ENCODE data around the gene GALK1. TPM values are rescaled to one million over a fixed set of nuclear protein-coding genes. Genes with fewer than 3 reads are reported as not detected.

GALK1 gene
- total and polyA plus RNA-seq, 2 of the 13 experiments (the other 11 are each of a cell fraction or from before 2014, with no cell fraction given): 59.9 to 93.6 TPM

- TF ChIP-seq HNF1B (CRISPR knock-in tag; IDR thresholded peaks at IDR 0.05) (no peak; the same call in none of the 2 replicates), SPEN (CRISPR knock-in tag; IDR thresholded peaks at IDR 0.05; ENCODE audit: low read depth) (peak; percentile 60; the same call in 1 of the 2 replicates), SIX1 (CRISPR knock-in tag; IDR thresholded peaks at IDR 0.05; ENCODE audit: borderline replicate concordance) (peak; percentile 92), MYNN (CRISPR knock-in tag; IDR thresholded peaks at IDR 0.05; ENCODE audit: low read depth) (0 out of 2 replicates have a peak, but pooled peaks have one; percentile 31), ZNF335 (CRISPR knock-in tag; IDR thresholded peaks at IDR 0.05) (peak; percentile 97), EP300 (IDR thresholded peaks at IDR 0.05; ENCODE audit: low read depth in 2 of 2, low read length in 2 of 2) (peak; percentile 62 to 68; a peak in 3 of 4 replicates), EP300 (CRISPR knock-in tag; IDR thresholded peaks at IDR 0.05; ENCODE audit: borderline replicate concordance) (no peak), TOPORS (CRISPR knock-in tag; IDR thresholded peaks at IDR 0.05) (peak; percentile 10; the same call in 1 of the 2 replicates), ZNF598 (CRISPR knock-in tag; IDR thresholded peaks at IDR 0.05; ENCODE audit: borderline replicate concordance) (0 out of 2 replicates have a peak, but pooled peaks have one; percentile 53), ZNF501 (CRISPR knock-in tag; IDR thresholded peaks at IDR 0.05) (peak; percentile 69), TEAD3 (CRISPR knock-in tag; optimal IDR thresholded peaks at IDR 0.05; ENCODE audit: borderline replicate concordance) (peak; percentile 92), BRF2 (CRISPR knock-in tag; IDR thresholded peaks at IDR 0.05) (peak; percentile 46), PRDM10 (CRISPR knock-in tag; IDR thresholded peaks at IDR 0.05; ENCODE audit: low read depth) (0 out of 2 replicates have a peak, but pooled peaks have one; percentile 53), DMTF1 (CRISPR knock-in tag; IDR thresholded peaks at IDR 0.05) (peak; percentile 100), MEIS2 (CRISPR knock-in tag; IDR thresholded peaks at IDR 0.05) (no peak), ZNF331 (CRISPR knock-in tag; IDR thresholded peaks at IDR 0.05) (no peak), RXRB (CRISPR knock-in tag; IDR thresholded peaks at IDR 0.05; ENCODE audit: borderline replicate concordance) (peak; percentile 46), FOXK2 (IDR thresholded peaks at IDR 0.05) (peak; percentile 46; the same call in 1 of the 2 replicates), TEF (CRISPR knock-in tag; IDR thresholded peaks at IDR 0.05) (0 out of 2 replicates have a peak, but pooled peaks have one; percentile 3)
Observed at GRCh38 chr17:75784473-75785015, 19.6 kb upstream of the GALK1 start, which contains the start of gene UNK (continued).

Measured in HepG2 (cell line).